RCC 7860 (cell line): ENCODE data around the gene BCDIN3D.

Experiments
- DNase-seq: peaks from one replicate; pipeline ENCODE4 v3.0.0-alpha.2; 2015; ENCODE audit warnings: low spot score
- FAIRE-seq: peaks from 2 replicates; lab custom pipeline; 2012; peaks lifted over from hg19 to GRCh38; lab: Jason Lieb, UNC

BCDIN3D gene

DNA sequence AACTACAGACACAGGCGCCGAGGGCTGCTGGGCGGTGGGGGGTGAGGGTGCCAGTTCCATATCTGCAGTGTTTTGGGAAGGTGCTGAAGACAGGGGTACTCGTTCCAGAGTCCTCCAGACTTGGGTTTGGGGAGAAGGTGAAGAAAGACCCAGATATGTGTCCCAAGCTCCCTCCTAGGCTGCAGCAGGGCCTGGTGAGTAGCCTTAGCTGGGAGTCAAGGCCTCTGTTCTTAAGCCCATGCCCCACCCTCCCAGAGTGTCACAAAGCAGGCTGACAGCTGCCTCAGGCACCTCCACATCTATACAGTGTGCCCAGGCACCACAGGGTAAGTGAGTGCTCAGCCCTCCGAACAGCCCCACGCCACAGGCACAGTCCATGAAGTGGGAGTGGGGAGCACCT is 19.0 kb downstream of the BCDIN3D start:
- DNase-seq (no peak), FAIRE-seq (no peak)

DNA sequence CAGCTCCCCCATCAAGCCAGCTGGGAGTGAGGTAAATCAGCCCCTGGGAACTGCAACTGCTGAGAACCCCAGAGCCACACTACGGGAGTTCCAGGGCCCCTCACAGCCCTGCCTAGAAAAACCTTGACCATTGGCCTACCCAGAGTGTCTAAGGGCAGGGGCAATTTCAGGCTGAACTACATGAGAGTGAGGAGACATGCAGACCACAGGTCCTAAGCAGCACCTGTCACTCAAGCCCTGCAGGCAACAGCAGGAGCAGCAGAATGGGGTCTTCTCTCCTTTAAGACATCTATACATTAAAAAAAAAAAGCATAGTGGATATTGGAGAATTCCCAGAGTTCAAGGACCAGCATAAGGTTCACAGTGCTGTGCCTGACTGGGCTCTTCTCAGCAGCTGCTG is 19.6 kb downstream of the BCDIN3D start:
- no peak for FAIRE-seq
- DNase-seq, result no peak

DNA sequence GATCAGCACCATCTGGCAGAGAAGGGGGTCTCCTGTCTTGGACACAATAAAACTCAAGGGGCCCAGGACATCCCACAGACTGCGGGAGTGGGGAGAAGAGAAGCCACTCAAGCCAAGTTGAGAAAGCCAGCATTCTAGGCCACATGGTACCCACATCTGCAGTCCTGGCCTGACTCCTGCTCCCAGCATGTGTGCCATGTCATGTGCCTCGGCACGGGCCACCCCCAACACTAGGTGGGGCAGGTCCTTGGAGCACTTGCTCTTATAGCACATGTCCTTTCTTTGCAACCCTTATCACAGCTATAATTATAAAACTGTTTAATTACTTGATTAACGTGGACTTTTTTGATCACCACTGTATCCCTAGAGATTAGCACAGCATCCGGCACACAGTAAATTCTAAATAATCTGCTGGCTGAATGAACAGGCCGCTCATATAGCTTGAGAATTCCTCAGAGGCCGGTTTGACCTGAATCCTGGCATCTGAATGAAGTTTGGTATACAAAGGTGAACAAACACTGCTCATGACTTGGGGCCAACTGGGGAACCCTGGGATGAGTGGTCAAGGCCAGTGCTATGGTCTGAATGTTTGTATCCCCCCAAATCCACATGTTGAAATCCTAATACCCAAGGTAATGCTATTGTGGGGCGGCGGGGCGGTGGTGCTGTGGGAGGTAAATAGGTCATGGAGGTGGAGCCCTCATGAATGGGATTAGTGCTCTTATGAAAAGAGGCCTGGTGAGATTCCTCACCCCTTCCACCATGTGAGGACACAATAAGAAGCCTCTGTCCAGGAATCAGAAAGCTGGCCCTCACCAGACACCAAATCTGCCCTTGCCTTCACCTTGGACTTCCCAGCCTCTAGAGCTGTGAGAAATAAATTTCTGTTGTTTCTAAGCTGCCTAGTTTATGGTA is 21.3 kb downstream of the BCDIN3D start:
- FAIRE-seq (no peak), DNase-seq (no peak)

DNA sequence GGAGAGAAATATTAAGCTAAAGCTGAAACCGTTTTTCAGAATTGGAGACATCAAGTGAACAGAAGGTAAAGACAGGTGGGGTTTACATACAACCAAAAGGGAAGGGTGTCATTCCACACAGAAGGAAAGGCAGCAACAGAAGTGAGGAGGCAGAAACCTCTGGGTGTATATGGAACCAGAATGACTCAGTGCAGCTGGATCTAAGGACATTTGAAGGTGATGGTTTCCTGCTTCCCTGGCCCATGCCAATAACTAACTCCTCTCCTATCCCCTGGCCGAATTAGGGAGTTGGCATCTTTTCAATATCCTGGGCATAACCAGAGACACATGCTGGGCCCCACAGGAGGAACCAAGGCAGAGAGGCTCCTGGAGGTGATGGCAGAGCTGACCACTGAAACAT is 23.1 kb downstream of the BCDIN3D start:
- DNase-seq (no peak), FAIRE-seq (no peak)

DNA sequence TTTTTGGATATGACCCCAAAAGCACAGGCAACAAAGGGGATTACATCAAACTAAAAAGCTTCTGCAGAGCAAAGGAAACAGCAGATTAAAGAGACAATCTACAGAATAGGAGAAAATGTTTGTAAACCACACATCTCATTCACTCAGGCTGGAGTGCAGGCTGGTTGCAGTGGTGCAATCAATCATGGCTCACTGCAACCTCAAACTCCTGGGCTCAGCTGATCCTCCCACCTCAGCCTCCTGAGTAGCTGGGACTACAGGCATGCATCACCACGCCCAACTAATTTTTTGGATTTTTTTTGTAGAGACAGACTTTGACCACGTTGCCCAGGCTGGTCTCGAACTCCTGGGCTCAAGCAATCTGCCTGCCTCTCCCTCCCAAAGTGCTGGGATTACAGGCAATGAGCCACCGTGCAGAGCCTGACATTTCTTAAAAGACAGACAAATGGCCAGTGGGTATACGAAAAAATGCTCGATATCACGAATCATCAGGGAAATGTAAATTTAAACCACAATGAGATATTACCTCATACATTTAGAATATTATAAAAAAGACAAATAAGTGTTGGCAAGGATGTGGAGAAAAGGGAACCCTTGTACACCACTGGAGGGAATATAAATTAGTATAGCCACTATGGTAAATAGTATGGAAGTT is 24.5 kb downstream of the BCDIN3D start:
- no peak for FAIRE-seq
- DNase-seq, result no peak

DNA sequence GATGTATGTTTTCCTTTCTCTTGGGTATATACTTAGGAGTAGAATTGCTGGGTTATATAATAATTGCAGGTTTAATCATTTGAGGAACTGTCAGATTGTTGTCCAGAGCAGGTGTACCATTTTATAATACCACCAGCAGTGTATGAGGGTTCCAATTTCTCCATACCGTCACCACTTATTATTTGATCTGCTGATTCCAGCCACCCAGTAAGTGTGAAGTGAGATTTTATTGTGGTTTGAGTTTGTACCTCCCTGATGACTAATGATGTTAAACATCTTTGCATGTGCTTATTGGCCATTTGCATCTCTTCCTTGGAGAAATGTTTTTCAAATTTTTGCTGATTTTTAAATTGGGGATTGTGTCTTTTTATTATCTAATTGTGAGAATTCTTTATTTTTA is 29.8 kb downstream of the BCDIN3D start:
- FAIRE-seq (no peak), DNase-seq (peak; percentile 5)

DNA sequence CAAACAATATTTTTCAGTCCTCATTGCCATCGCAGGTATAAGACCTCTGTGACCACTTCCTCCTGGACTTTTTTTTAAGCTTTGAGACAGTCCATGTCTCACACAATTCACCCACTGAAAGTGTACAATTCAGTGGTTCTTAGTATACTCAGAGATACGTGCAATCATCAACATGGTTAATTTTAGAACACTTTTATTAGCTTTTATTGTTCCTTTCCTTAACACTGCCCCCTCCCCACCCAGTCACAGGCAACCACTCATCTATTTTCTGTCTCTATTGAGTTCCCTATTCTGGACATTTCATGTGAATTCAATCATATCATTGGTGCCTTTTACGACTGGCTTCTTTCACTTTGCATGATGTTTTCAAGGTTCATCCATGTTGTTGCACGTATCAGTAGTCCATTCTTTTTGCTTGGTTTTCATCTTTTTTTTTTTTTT is 30.9 kb downstream of the BCDIN3D start:
- no peak for DNase-seq
- FAIRE-seq, result no peak

DNA sequence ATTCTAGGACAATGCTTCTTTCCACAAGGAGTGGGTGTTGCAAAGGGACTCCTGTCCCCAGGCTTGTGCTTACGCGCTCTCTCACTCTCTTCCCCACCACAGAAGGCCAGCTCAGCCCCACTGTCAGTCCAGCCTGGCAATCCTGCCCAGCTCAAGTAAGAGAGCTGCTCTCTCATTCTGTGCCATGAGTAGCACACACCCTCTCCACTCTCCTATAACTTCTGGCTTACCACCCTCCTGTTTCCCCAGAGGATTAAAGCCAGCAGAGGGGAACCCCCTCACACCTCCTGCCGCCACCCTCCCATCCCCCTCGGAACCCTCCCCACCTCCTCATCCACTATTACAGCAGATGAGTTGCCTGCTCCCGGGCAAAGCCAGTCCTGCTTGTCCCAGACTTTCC is 31.8 kb downstream of the BCDIN3D start:
- DNase-seq, result no peak
- no peak for FAIRE-seq

DNA sequence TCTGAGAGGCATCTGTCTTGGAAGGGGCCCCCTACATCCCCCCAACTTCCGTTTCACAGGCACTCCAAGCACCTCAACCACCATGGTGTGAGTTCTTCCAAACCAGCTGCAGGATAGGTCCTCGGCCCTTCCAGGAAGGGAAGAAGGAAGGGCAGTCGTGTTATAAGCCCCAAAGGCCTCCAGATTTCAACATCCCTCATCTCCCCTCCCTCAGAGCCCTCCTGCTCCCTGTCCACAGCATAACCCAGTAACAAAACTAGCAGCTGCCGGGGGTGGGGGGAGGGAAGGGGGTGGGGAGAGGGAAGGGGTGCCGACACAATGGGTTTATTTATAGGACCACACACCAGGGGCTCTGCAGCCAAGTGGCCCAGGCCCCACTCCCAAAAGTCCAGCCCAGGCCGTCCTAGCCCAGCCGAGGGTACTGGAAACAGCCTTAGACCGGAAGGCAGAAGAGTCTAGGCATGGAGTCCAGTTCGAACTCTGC is 33.0 kb downstream of the BCDIN3D start:
- no peak for FAIRE-seq

DNA sequence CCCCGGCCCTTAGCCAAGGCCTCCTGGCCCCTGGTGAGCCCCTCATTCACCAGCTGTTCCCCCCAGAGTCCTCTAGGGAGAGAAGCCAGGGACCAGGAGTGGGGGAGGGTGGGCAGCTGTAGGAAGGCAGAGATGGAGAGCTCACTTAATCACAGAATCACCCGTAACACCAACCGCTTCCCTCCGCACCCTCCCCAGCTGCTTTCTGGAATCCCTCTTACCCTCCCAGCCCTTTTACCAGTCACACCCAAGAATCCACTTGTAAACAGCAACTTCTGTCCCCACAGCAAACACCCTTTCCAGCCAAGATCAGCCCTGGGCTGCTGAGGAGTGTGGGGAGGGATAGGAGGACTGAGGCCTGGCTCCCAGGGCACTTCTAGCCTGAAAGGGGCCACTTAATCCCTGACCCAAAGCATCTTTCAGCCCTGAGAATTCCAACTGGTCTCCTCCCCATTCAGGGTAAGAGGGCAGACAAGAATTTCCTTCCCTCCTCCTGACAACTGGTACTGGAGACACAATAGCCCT is 33.5 kb downstream of the BCDIN3D start:
- DNase-seq (no peak), FAIRE-seq (no peak)

More for the DNA sequence above, 33.0 kb downstream of the BCDIN3D start:
- no peak for DNase-seq

DNA sequence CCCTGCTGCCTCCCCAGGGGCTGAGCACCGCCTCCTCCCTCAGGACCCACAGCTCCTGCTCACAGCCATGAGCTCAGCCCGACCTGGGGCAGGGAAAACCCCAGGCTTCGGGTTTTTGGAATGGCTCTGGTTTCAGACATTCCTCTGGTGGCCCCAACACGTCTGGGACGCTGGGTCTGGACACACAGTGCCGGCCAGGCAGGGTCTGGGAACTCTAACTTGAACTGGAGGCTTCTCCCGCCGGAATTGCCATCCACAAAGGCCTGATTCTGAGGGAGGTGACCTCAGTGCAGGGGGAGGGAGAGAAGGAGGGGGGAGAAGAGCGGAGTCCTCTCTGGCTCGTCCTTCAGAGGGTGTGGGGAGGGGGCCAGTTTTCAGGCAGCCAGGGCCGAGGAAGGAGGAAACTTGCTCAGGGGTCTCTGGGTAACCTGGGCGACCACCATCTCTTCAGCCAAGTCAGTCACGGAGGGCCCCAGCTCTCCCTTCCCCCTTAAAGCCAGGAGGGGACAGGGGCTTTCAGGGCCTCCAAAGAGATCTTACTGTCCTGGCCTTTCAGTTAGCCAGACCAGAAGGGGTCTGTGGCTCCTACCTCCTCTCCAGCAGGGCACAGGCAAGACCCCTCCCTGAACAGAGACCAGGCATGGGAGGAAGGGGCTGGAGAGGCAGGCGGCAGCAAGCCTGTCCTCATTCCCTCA is 34.1 kb downstream of the BCDIN3D start:
- no peak for FAIRE-seq

DNA sequence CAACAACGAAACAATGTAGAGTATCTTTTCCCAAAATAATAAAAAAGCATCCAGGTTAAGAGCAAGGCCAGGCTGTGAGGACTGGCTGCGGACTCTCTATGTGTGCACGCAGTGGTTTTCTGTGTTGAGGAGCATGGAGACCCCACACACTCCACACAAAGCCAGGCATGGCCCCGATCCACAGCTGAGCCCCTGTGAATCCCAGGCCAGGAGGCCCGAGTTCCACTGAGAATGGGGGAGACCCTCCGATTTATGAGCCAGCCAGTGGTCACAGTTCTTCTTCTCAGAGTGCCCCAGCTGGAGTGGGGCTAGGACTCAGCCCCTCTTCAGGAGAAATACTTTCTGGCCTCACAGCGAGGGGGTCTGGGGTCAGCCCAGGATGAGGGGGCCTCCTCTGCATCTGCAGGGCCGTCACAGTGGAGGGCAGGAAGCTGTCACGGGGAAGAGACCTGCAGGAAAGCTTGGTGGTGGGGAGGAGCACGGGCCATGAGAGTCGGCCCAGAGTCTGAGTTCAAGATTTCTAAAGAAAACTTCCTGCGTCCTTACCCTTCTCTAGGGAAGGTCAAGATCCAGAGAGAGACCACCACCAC is 34.8 kb downstream of the BCDIN3D start:
- DNase-seq (no peak), FAIRE-seq (no peak)

More for the DNA sequence above, 34.1 kb downstream of the BCDIN3D start:
- no peak for DNase-seq

DNA sequence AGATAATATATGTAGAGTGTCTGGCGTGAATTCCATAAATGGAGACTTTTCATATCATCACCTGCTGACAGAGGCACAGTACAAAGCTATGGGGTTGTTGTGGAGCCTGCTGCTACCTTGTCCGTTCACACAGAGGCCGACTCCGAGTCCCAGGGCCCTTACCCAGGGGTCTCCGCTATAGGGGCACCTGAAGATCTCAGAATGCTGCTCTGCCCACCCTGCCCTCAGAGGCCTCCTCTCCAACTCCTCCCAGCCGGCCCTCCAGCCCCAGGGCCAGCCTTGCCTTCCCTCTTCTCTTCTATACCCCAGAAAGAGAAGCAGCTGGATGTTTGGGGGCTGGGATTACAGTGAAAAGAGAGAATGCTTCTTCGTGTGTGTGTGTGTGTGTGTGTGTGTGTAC is 36.0 kb downstream of the BCDIN3D start:
- FAIRE-seq (no peak), DNase-seq (no peak)

DNA sequence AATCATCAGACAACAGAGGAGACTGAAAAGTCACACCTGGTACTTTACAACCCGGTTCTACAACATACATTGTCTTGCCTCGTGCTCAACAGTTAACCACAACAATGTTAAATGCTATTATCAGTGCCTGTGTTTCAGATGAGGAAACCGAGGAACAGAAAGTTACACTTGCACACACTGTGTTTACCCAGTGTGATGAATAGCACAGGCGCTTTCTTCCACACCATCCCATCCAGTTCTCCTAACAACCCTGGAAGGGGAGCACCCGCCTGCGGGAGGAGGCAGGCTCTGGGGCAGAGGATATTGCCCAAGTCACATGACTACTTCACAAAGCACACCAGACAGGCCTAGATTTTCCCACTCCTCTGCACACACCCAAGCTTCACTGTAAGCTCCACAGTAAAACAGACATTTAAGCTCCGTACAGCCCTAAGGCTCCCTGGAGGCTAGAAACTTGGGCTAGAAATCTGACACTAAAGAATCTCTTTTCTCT is 36.5 kb downstream of the BCDIN3D start:
- no peak for FAIRE-seq
- no peak for DNase-seq

DNA sequence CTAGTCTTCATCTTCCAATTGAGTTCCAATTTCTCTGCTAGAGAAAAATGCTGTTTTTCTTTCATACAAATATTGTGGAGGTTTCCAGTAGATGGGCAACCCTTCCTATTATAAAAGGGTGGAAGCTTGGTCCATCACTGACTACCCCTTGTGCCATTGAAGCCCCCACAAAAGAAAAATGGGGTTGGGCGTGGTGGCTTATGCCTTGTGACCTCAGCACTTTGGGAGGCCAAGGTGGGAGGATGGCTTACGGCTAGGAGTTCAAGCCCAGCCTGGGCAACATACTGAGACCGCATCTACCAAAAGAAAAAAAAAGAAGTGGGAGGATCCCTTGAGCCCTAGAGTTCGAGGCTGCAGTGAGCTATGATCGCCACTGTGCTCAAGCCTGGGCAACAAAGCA is 37.5 kb downstream of the BCDIN3D start:
- no peak for FAIRE-seq
- DNase-seq, result no peak

DNA sequence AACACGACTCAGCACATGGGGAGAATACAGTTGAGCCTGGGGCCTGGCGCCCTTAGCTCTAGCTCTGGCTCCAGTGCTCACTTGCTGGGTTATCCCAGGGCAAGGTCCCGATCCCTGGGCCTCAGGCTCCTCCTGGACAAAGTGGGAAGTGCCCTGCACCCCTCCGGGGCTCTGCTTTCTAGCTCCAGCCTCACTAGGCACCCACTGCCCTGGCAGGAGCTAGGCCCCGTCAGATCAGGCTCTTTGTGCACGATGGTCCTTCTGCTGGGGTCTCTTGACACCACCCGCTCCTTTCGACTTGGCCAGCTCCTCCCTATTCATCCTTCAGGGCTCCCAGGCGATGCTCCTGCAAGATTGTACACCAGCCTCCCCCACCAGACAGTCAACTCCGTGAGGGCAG is 38.1 kb downstream of the BCDIN3D start:
- FAIRE-seq (no peak), DNase-seq (no peak)

DNA sequence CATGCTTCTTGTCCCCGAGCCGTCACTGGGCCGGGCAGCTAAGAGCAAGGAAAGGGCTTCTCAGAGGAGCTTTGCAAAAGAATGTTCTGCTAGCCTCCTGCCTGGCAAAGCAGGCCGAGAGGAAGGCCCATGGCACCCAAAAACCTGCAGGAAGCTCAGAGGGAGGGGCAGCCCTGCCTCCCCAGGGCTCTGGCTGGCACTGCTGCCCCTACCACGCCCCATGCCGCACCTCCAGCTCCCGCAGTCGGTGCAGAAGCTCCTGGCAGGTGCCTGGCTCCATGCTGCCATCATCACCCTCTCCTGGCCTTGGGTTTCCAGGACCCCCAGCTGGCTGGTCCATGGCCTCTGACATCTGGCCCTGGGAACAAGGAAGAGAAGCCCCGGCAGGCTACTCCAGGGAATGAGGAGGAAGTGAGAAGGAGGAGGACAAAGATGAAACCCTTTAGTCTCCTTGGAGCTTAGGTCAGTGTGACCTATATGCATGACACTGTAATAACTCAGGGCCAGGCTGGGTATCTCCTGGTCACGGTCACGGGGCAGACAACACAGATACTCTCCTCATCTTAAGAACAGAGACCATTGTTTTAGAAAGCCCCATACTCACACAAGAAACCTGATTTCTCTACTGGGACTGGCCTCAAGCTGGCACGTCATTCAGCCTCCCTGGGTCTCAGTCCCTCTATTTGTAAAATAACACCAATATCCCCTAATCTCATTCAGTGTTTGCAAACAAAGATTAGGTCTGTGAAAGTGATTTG is 39.0 kb downstream of the BCDIN3D start:
- FAIRE-seq (no peak), DNase-seq (no peak)

DNA sequence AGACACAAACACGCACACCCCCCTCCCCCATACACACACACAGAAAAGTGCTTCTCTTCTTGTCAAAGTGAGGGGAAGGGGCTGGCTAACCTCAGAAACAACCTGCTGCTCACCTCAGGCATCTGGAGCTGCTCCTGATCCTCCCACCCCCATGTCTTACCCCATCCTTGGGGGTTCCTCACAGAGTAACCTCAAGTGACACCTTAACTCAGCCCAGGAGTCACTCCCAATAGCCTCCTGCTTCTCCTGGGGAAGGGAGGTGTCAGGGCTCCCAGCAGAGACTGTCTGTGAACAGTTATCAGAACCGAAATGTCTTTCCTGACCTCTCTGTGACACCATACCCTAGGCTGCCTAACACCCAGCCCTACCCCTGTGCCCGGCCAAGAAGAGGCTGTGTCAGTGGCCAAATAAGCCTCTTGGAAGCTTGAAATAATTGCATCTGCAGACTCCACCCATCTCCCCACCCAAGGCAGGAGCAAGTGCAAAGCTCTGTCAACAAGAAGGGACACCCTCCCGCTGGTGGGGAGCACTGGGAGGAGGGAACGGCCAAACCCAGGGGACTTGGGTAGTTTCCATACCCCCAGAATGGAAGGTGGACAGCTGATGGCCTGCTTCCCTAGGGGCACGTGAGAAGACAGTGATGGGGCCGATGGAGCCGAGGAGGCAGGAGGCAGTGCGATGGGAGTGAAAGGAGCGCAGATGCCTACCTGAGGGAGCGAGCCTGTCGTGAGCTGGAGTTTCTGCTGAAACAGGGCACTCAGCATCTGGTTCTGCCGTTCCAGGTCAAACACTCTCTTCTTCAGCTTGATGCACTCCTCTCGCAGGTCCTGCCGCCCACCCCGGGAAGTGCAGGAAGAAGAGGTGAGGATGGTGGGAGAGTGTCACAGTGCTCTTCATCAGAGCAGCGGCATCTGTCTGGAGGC is 41.5 kb downstream of the BCDIN3D start:
- DNase-seq, result no peak
- FAIRE-seq, result no peak
